ENCODE results near the gene ERLIN1. TPM values are rescaled to one million over a fixed set of nuclear protein-coding genes. Genes with fewer than 3 reads are reported as not detected.

The ERLIN1 gene
- 37.3 and 42.5 TPM in 2 replicates for total RNA-seq (2014; rRNA removed; shearing (Covaris generic))

DNA sequence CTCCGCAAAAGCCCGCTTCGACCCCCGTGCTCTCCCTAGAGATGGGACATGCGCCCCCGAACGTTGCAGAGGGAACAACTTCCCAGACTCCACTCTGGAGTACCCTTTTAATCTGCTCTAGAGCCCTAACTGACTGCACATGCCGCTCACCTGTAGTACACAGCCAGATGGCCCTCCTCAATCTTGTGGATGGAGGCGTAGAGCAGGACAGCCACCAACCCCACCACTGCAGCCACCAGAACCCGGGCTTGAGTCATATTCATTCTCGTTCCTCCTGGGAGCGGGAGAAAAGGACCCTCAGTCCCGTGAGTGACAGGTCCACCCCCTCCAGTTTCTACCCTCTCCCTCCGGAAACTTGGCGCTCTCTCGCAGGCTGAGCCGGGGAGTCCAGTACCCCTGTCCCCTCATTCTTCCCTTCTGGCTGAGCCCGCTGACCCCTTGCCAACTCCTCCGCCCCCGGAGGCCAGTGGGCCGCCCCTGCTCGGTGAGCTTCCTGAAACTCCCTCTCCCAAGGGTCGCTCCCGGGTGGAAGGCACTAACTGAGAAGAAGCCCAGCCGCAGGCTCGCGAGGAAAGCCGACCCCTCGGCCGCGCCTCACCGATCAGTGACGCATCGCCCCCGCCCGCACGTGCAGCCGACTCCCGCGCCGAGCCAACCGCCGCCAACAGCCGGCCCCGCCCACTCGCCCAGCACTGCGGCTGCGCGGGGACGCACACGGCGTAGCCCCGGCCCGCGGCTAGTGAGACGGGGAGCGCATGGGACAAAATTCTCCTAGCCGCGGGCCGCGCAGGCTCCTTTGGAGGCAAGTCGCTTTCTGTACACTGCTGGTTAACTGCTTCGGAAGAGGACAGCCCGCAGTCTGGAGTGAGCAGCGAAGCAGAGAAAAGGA is at the start of gene ERLIN1:
Gene ERLIN1 (minus strand): TSS at position 666 of the 889 bp plus-strand sequence. CDS start 403 bp downstream, at position 263.
- DNase-seq (ENCODE audit: low spot score): peak; percentile 82

- no peak for DNase-seq (ENCODE audit: low spot score)
Measured at GRCh38 chr10:100232101-100232500, 46.3 kb upstream of the ERLIN1 start.

GRCh38 chr10:100229819-100230422 is 44.1 kb upstream of the ERLIN1 start:
- DNase-seq (ENCODE audit: low spot score): no peak

- no peak for DNase-seq (ENCODE audit: low spot score)
Measured at GRCh38 chr10:100223879-100224278, 38.0 kb upstream of the ERLIN1 start.

DNA sequence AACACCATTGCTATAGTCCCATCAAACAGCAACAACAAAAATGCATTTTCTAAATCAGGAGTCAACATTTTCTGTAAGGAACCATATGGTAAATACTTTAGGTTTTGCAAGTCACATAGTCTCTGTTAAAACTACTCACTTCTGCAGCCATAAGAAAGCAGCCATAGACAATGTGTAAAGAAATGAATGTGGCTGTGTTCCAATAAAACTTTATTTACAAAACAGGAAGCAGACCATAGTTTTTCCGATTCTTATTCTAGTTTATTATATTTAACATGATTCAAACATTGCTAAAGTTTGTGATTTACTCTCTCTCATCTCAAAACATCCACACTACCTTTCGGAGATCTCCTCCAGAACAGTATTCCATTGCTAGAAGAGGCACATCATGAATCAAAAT is 36.7 kb upstream of the ERLIN1 start:
- DNase-seq (ENCODE audit: low spot score): no peak

GRCh38 chr10:100216006-100216405 is 30.2 kb upstream of the ERLIN1 start:
- no peak for DNase-seq (ENCODE audit: low spot score)

DNA sequence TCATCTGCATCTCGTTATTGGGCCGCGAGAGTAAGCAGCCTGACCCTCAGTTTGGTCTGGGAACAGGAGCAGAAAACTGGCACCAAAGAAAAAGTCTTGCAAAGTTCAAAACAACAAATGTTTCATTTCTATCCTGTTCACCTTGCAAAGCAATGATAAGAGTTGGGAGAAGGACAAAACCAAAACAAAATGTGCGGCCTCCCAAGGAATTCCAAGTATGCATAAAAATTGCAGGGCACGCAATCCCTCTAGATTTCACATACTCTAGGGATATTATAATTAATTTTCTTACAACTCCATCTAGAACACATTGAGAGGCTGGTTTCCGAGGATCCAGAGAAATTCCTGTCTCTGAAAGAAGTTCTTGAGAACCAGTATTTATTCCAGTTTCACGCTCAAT is 23.5 kb upstream of the ERLIN1 start:
- no peak for DNase-seq (ENCODE audit: low spot score)

DNA sequence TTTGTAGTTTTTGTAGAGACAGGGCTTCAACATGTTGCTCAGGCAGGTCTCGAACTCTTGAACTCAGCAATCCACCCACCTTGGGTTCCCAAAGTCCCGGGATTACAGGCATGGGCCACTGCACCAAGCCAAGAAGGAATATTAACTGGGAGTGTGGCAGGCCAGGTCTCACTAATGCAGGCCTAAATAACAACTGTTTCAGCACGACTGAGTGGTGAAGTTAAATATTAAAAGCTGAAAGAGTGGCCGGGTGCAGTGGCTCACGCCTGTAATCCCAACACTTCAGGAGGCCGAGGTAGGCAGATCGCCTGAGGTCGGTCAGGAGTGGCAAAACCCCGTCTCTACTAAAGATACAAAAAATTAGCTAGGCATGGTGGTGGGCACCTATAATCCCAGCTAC is 22.4 kb upstream of the ERLIN1 start:
- DNase-seq (ENCODE audit: low spot score): no peak

DNA sequence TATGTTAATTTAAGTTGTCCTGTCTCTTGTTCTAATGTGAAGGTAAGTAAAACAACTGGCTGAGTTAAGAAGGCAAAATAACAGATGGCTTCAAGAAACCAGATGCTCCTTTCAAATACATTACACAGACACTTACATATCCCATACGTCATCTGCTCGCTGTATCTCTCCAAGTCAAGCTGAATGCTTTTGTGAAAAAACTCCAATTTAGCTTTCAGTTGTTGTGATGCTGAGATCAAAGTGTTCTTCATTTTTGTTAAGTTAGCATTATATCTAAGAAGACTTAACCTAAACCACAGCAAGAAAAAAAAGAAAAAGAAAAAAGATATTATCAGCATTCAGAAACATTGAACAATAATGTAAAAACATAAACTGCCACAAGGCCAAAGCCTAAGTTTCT is 18.5 kb upstream of the ERLIN1 start:
- no peak for DNase-seq (ENCODE audit: low spot score)

DNA sequence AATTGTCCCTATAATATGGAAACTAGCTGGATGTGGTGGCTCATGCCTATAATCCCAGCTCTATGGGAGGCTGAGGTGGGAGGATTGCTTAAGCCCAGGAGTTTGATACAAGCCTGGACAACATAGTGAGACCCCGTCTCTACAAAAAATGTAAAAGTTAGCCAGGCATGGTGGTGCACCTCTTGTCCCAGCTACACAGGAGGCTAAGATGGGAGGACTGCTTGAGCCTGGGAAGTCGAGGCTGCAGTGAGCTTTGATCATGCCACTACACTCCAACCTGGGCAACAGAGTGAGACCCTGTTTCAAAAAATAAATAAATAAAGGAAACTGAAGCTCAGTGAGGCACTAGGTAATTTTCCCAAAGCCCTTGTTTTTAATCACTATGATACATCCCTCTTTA is 15.7 kb upstream of the ERLIN1 start:
- DNase-seq (ENCODE audit: low spot score): no peak

DNA sequence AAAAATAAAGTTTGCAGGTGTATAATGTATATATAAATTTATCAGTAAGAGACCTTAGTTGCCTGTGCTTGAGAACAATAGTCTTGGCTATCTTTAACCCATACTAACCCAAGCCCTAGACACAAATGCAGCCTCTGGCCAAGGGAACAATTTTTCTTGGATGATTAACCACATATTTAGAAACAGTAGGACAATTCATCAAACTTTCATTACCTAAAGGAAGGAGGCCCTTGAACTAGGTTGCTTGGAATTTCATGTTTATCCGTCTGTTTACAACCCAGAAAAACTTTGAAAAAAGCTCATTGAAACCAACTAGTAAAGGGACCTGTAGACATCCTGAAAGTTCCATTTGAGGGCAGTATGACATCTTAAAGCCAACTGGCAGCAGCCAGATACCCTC is 8.9 kb upstream of the ERLIN1 start:
- DNase-seq (ENCODE audit: low spot score): no peak

GRCh38 chr10:100192350-100192749 is 6.5 kb upstream of the ERLIN1 start:
- no peak for DNase-seq (ENCODE audit: low spot score)

GRCh38 chr10:100186253-100187212 is 704 bp upstream of the ERLIN1 start:
- DNase-seq (ENCODE audit: low spot score): peak; percentile 5

GRCh38 chr10:100184840-100185239 is 989 bp downstream of the ERLIN1 start:
- peak; percentile 16 for DNase-seq (ENCODE audit: low spot score)

GRCh38 chr10:100184426-100184825 is 1.4 kb downstream of the ERLIN1 start:
- no peak for DNase-seq (ENCODE audit: low spot score)

DNA sequence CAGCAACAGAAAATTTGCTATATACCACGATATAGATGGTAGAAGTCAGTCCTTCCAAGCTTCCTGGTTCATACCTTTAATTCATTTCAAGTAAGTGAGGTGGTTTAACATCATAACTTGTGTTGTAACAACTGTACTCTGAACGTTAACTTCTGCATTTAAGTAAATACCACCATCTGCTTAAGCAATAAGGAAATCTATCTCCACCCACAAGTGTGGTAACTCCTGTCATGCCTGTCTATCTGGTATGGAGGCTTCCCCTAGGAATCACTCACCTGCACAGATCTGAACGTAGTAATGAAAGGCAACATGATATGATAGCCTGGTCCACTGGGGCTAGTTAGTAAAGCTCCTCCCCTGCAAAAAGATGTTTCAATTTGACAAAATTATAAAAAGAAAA is 2.3 kb downstream of the ERLIN1 start:
- DNase-seq (ENCODE audit: low spot score): no peak

- DNase-seq (ENCODE audit: low spot score): no peak
Measured at GRCh38 chr10:100182908-100183307, 2.9 kb downstream of the ERLIN1 start.

DNA sequence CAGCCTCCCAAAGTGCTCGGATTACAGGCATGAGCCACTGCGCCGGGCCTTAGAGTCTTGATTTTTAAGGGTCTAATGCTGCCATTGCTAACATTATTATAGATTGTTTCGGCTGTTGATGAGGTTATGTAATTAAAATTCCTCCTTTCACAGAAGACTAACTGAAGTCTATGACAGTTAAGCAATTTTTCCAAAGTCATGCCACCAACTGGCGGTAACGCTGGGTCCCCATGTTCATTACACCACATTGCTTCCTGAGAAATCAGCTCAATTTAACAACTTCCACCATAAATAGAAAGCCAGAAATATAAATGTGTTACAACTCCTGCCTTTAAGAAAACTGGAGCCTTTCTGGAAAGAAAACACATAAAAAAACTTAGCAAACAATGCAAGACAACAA is 3.5 kb downstream of the ERLIN1 start:
- DNase-seq (ENCODE audit: low spot score): no peak

- no peak for DNase-seq (ENCODE audit: low spot score)
Measured at GRCh38 chr10:100175875-100176274, 10.0 kb downstream of the ERLIN1 start.

GRCh38 chr10:100174699-100175677 is 10.8 kb downstream of the ERLIN1 start:
- DNase-seq (ENCODE audit: low spot score): no peak

GRCh38 chr10:100173035-100173434 is 12.8 kb downstream of the ERLIN1 start:
- DNase-seq (ENCODE audit: low spot score): no peak

All from H4 (cell line).